Measurements from ENCODE around the gene MB. TPM values are rescaled to one million over a fixed set of nuclear protein-coding genes. Genes with fewer than 3 reads are reported as not detected.

MB gene
- total RNA-seq, 1 donor from 2014 or later = not detected

- DNase-seq (ENCODE audit: extremely low spot score, unreplicated experiment) = no peak
- Mint-ChIP-seq H3K4me3 (ENCODE audit: unreplicated experiment) (no peak overlapping the region), H3K9me3 (ENCODE audit: unreplicated experiment) (no peaks in the 10 kb centered on the region), H3K4me1 (ENCODE audit: unreplicated experiment) (no peaks in the 10 kb centered on the region), H3K27me3 (ENCODE audit: unreplicated experiment) (peaks cover 42% of the 10 kb centered on the region), H3K27ac (ENCODE audit: unreplicated experiment) (no peak overlapping the region), H3K36me3 (ENCODE audit: unreplicated experiment) (no peaks in the 10 kb centered on the region)
- TF ChIP-seq CTCF (IDR thresholded peaks at IDR 0.05) = no peak
These were observed 10.2 kb downstream of the MB start for GRCh38 chr22:35606916-35607315.

- H3K27ac Mint-ChIP-seq (ENCODE audit: unreplicated experiment) = no peak overlapping the region
- no peaks in the 10 kb centered on the region for H3K9me3 Mint-ChIP-seq (ENCODE audit: unreplicated experiment)
- H3K27me3 Mint-ChIP-seq (ENCODE audit: unreplicated experiment) = peaks cover 38% of the 10 kb centered on the region
- H3K4me3 Mint-ChIP-seq (ENCODE audit: unreplicated experiment) = no peak overlapping the region
- H3K36me3 Mint-ChIP-seq (ENCODE audit: unreplicated experiment) = no peaks in the 10 kb centered on the region
- DNase-seq (ENCODE audit: extremely low spot score, unreplicated experiment) = no peak
- H3K4me1 Mint-ChIP-seq (ENCODE audit: unreplicated experiment) = no peaks in the 10 kb centered on the region
- no peak for TF ChIP-seq CTCF (IDR thresholded peaks at IDR 0.05)
These were observed 11.2 kb downstream of the MB start for GRCh38 chr22:35605851-35606481.

- Mint-ChIP-seq H3K9me3 (ENCODE audit: unreplicated experiment) (no peaks in the 10 kb centered on the region), H3K4me3 (ENCODE audit: unreplicated experiment) (no peak overlapping the region), H3K36me3 (ENCODE audit: unreplicated experiment) (no peaks in the 10 kb centered on the region), H3K4me1 (ENCODE audit: unreplicated experiment) (no peaks in the 10 kb centered on the region), H3K27ac (ENCODE audit: unreplicated experiment) (no peak overlapping the region), H3K27me3 (ENCODE audit: unreplicated experiment) (peaks cover 36% of the 10 kb centered on the region)
- no peak for TF ChIP-seq CTCF (IDR thresholded peaks at IDR 0.05)
- DNase-seq (ENCODE audit: extremely low spot score, unreplicated experiment) = no peak
These were observed 11.8 kb downstream of the MB start for GRCh38 chr22:35605369-35605680.

GRCh38 chr22:35604621-35605368, 12.3 kb downstream of the MB start:
- no peak for TF ChIP-seq CTCF (IDR thresholded peaks at IDR 0.05)
- no peak for DNase-seq (ENCODE audit: extremely low spot score, unreplicated experiment)
- H3K27ac Mint-ChIP-seq (ENCODE audit: unreplicated experiment) = no peak overlapping the region
- H3K27me3 Mint-ChIP-seq (ENCODE audit: unreplicated experiment) = peaks cover 32% of the 10 kb centered on the region
- no peaks in the 10 kb centered on the region for H3K4me1 Mint-ChIP-seq (ENCODE audit: unreplicated experiment)
- H3K9me3 Mint-ChIP-seq (ENCODE audit: unreplicated experiment) = no peaks in the 10 kb centered on the region
- no peak overlapping the region for H3K4me3 Mint-ChIP-seq (ENCODE audit: unreplicated experiment)
- H3K36me3 Mint-ChIP-seq (ENCODE audit: unreplicated experiment) = no peaks in the 10 kb centered on the region

- no peaks in the 10 kb centered on the region for H3K4me1 Mint-ChIP-seq (ENCODE audit: unreplicated experiment)
- H3K4me3 Mint-ChIP-seq (ENCODE audit: unreplicated experiment) = no peak overlapping the region
- TF ChIP-seq CTCF (IDR thresholded peaks at IDR 0.05) = no peak
- H3K27ac Mint-ChIP-seq (ENCODE audit: unreplicated experiment) = no peak overlapping the region
- DNase-seq (ENCODE audit: extremely low spot score, unreplicated experiment) = no peak
- H3K36me3 Mint-ChIP-seq (ENCODE audit: unreplicated experiment) = no peaks in the 10 kb centered on the region
- no peaks in the 10 kb centered on the region for H3K9me3 Mint-ChIP-seq (ENCODE audit: unreplicated experiment)
- peaks cover 13% of the 10 kb centered on the region for H3K27me3 Mint-ChIP-seq (ENCODE audit: unreplicated experiment)
These were observed 15.2 kb downstream of the MB start for GRCh38 chr22:35601743-35602615.

Measured in osteocyte (in vitro differentiated cells).